Measurements from ENCODE around the gene KRT77.
"Not testable (repeated sequence)": the region's sequence is repeated elsewhere in the genome, so short reads cannot be mapped to it uniquely, and the experiment has no call there.

Gene KRT77

GRCh38 chr12:52703424-52703823, at the start of gene KRT77:
Gene KRT77, minus strand, starts transcription at chr12:52703524. Its CDS starts 90 bp downstream, at chr12:52703434.
- DNase-seq (ENCODE audit: insufficient read length, low spot score) (no peak), FAIRE-seq (no peak)
- TF ChIP-seq CTCF (IDR thresholded peaks at IDR 0.05; ENCODE audit: insufficient read depth, missing control alignments): no peak

DNA sequence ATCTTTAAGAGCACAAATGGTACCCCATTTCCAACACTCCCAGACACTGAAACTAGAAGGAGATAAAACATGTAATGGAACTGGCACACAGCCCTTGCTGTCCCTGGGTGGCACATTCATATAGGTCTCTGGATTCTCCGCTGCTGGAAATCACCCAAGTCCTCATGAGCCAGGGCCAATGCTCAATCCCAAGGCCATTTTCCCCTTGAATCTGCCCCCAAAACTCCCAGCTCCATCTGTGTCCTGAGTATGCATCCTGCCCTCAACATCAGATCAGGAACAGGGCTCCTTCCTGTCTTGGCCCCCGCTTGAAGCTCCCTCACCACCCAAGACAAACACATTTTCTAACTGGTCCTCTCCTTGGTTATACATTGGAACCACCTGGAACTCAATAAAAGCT, 49.2 kb upstream of the KRT77 start:
- DNase-seq (ENCODE audit: insufficient read length, low spot score) (no peak), FAIRE-seq (no peak)
- no peak for TF ChIP-seq CTCF (IDR thresholded peaks at IDR 0.05; ENCODE audit: insufficient read depth, missing control alignments)

GRCh38 chr12:52751795-52752194, 48.5 kb upstream of the KRT77 start:
- no peak for TF ChIP-seq CTCF (IDR thresholded peaks at IDR 0.05; ENCODE audit: insufficient read depth, missing control alignments)
- FAIRE-seq (no peak), DNase-seq (ENCODE audit: insufficient read length, low spot score) (no peak)

- DNase-seq (ENCODE audit: insufficient read length, low spot score); FAIRE-seq: not testable (repeated sequence)
Observed at GRCh38 chr12:52750532-52750931, 47.2 kb upstream of the KRT77 start.

GRCh38 chr12:52749827-52750226, 46.5 kb upstream of the KRT77 start:
- no peak for DNase-seq (ENCODE audit: insufficient read length, low spot score)
- TF ChIP-seq CTCF (IDR thresholded peaks at IDR 0.05; ENCODE audit: insufficient read depth, missing control alignments): no peak
- FAIRE-seq: no peak

DNA sequence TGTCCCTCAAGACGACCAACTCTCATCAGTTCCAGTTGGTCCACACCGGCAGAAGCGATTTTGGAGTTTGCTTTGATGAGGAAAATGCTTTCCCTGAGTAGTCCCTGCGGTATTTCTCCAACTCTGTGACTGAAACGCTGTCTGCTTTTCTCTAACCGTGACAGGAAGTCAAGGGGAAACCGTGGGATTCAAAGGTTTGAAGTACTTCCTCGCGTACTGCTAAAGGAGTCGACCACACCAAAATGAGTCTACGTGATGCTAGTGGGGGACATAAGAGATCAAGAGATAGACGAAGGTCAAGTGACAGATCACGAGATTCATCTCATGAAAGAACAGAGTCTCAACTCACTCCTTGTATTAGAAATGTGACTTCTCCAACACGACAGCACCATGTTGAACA, 45.3 kb upstream of the KRT77 start:
- FAIRE-seq (no peak), DNase-seq (ENCODE audit: insufficient read length, low spot score) (no peak)
- no peak for TF ChIP-seq CTCF (IDR thresholded peaks at IDR 0.05; ENCODE audit: insufficient read depth, missing control alignments)

DNA sequence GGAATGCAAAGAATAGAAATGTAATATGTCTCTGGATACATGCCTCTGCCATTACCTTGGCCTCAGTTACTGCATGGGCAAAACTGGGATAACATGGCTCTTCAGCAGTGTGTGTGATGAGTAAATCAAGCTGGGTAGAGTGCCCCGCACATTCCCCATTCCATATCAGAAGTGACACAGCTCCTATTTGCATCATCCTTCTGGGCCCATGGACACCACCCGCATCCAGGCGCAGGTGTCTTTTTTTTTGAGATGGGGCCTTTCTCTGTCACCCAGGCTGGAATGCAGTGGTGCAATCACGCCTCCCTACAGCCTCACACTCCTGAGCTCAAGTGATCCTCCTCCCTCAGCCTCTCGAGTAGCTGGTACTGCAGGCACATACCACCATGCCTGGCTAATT, 42.2 kb upstream of the KRT77 start:
- TF ChIP-seq CTCF (IDR thresholded peaks at IDR 0.05; ENCODE audit: insufficient read depth, missing control alignments): no peak
- FAIRE-seq (no peak), DNase-seq (ENCODE audit: insufficient read length, low spot score) (no peak)

DNA sequence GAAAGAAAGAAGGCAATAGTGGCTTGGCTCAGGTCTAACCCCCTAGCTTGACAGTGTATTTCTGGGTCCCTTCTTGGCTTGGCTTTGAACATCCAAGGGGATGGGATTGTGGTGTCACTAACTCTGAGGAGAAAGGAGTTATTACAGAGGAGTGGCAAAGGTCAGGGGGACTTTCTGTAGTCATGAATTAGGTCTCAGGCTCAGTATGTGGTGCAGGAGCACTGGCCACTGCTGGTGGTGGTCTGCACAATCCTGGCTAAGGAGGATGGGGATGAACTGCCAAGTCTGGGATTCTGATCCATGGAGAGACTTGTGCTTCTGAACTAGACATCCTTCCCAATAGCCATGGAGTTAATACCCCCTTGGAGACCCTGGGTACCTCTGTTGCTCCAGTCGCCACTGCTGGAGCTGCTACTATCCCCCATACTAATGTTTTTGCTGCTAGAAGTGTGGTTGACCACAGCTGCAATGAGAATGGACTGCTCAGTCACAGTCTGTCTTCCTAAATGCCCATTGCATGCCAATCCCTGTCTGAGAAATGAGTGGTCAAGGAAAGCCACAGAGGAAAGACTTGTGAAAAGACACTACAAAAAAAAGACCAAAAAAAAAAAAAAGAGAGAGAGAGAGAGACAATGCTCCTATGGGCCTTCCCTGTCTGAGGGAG, 41.3 kb upstream of the KRT77 start:
- DNase-seq (ENCODE audit: insufficient read length, low spot score) (no peak), FAIRE-seq (no peak)
- no peak for TF ChIP-seq CTCF (IDR thresholded peaks at IDR 0.05; ENCODE audit: insufficient read depth, missing control alignments)
